ENCODE measurements around the gene FHIP2A.

Gene FHIP2A

DNA sequence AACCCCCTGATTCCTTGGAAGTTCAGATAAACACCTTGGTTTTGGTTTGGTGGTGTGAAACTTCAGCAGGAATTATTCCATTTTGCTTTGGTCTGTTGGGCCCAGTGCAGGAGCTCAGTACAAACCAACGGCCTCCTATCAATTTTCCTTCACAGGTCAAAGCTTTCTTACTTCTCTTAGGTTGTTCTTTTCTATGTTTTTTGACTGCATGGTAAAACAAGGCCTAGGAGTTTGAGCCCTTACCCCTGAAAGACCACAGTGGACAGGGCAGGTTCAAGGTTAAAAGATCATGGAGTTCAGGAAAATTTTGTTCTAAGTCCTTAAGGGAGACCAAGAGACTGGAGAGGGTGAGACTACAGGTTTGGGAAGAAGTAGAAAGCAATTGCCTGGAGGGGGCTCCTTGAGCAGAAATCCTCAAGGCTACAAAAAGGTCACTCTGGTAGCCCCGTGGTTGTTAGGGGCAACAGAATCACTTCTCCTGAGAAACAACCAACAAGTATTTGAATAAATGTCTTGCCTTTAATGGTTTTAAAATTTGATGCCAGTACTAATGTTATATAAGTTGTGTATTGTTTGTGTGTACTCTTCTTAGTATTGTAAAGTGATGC lies 40.9 kb upstream of the FHIP2A start:
- TF ChIP-seq, protein P1, sequence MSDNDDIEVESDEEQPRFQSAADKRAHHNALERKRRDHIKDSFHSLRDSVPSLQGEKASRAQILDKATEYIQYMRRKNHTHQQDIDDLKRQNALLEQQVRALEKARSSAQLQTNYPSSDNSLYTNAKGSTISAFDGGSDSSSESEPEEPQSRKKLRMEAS (IDR thresholded peaks at IDR 0.05): no peak
- TF ChIP-seq, protein P2, sequence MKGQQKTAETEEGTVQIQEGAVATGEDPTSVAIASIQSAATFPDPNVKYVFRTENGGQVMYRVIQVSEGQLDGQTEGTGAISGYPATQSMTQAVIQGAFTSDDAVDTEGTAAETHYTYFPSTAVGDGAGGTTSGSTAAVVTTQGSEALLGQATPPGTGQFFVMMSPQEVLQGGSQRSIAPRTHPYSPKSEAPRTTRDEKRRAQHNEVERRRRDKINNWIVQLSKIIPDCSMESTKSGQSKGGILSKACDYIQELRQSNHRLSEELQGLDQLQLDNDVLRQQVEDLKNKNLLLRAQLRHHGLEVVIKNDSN (IDR thresholded peaks at IDR 0.05): no peak
- no peak for TF ChIP-seq ZBTB7A (IDR thresholded peaks at IDR 0.05; ENCODE audit: low read depth)
- TF ChIP-seq YY1 (IDR thresholded peaks at IDR 0.05; ENCODE audit: low read depth): no peak
- no peak for TF ChIP-seq TEAD4 (IDR thresholded peaks at IDR 0.05)
- no peak for TF ChIP-seq TAF1 (IDR thresholded peaks at IDR 0.05; ENCODE audit: low read depth)
- no peak for TF ChIP-seq RAD21 (IDR thresholded peaks at IDR 0.05; ENCODE audit: low read depth)
- TF ChIP-seq NFIC (IDR thresholded peaks at IDR 0.05): no peak
- no peak for TF ChIP-seq CEBPB (IDR thresholded peaks at IDR 0.05)
- TF ChIP-seq FOXM1 (IDR thresholded peaks at IDR 0.05; ENCODE audit: borderline replicate concordance, low read depth): no peak
- TF ChIP-seq, protein P3, sequence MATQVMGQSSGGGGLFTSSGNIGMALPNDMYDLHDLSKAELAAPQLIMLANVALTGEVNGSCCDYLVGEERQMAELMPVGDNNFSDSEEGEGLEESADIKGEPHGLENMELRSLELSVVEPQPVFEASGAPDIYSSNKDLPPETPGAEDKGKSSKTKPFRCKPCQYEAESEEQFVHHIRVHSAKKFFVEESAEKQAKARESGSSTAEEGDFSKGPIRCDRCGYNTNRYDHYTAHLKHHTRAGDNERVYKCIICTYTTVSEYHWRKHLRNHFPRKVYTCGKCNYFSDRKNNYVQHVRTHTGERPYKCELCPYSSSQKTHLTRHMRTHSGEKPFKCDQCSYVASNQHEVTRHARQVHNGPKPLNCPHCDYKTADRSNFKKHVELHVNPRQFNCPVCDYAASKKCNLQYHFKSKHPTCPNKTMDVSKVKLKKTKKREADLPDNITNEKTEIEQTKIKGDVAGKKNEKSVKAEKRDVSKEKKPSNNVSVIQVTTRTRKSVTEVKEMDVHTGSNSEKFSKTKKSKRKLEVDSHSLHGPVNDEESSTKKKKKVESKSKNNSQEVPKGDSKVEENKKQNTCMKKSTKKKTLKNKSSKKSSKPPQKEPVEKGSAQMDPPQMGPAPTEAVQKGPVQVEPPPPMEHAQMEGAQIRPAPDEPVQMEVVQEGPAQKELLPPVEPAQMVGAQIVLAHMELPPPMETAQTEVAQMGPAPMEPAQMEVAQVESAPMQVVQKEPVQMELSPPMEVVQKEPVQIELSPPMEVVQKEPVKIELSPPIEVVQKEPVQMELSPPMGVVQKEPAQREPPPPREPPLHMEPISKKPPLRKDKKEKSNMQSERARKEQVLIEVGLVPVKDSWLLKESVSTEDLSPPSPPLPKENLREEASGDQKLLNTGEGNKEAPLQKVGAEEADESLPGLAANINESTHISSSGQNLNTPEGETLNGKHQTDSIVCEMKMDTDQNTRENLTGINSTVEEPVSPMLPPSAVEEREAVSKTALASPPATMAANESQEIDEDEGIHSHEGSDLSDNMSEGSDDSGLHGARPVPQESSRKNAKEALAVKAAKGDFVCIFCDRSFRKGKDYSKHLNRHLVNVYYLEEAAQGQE (IDR thresholded peaks at IDR 0.05; ENCODE audit: low read depth): no peak
- TF ChIP-seq CREB1 (IDR thresholded peaks at IDR 0.05; ENCODE audit: low read depth): no peak
- no peak for TF ChIP-seq EP300 (IDR thresholded peaks at IDR 0.05; ENCODE audit: borderline replicate concordance)
- no peak for TF ChIP-seq EGR1 (IDR thresholded peaks at IDR 0.05)
- no peak for TF ChIP-seq TCF12 (IDR thresholded peaks at IDR 0.05; ENCODE audit: low read depth)

DNA sequence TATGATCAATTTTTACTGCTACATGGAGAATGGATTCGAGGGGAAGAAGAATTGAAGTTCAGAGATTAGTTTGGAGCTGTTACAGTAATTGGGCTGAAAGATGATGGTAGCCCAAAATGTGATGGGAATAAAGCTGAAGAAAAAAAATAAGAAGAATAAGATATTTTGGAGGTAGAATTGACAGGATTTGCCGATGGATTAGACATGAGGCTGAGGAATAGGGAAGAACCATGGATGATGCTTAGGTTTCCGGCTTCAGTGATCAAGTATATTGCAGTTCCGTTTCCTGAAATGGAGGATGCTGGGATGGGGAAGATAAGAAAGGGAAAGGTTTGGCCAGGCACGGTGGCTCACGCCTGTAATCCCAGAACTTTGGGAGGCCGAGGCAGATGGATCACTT lies 38.9 kb upstream of the FHIP2A start:
- no peak for TF ChIP-seq ZBTB7A (IDR thresholded peaks at IDR 0.05; ENCODE audit: low read depth)
- no peak for TF ChIP-seq EGR1 (IDR thresholded peaks at IDR 0.05)
- no peak for TF ChIP-seq NFIC (IDR thresholded peaks at IDR 0.05)
- no peak for TF ChIP-seq RAD21 (IDR thresholded peaks at IDR 0.05; ENCODE audit: low read depth)
- TF ChIP-seq, protein P3 (IDR thresholded peaks at IDR 0.05; ENCODE audit: low read depth): no peak
- TF ChIP-seq EP300 (IDR thresholded peaks at IDR 0.05; ENCODE audit: borderline replicate concordance): no peak
- TF ChIP-seq, protein P1 (IDR thresholded peaks at IDR 0.05): no peak
- TF ChIP-seq YY1 (IDR thresholded peaks at IDR 0.05; ENCODE audit: low read depth): no peak
- TF ChIP-seq, protein P2 (IDR thresholded peaks at IDR 0.05): no peak
- no peak for TF ChIP-seq TEAD4 (IDR thresholded peaks at IDR 0.05)
- no peak for TF ChIP-seq TCF12 (IDR thresholded peaks at IDR 0.05; ENCODE audit: low read depth)
- no peak for TF ChIP-seq TAF1 (IDR thresholded peaks at IDR 0.05; ENCODE audit: low read depth)
- TF ChIP-seq FOXM1 (IDR thresholded peaks at IDR 0.05; ENCODE audit: borderline replicate concordance, low read depth): no peak
- TF ChIP-seq CREB1 (IDR thresholded peaks at IDR 0.05; ENCODE audit: low read depth): no peak
- TF ChIP-seq CEBPB (IDR thresholded peaks at IDR 0.05): no peak

DNA sequence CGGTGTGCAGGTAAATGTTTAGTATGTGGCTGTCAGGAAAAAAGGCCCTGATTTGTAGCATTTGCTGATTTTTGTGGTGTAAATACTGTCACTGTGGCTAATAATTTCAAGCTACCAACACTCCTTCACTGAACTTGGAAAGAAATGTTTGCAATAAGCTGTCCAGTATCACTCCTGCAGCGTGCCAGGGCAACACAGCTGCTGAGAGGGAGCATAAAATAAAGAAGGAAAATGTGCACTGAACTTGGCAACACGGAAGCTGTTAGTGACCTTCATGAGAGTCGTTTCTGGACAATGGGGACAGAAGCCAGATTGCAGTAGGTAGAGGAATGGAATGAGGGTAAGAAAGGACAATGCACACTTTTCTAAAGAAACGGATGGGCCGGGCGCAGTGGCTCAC lies 37.9 kb upstream of the FHIP2A start:
- TF ChIP-seq TEAD4 (IDR thresholded peaks at IDR 0.05) (no peak), YY1 (IDR thresholded peaks at IDR 0.05; ENCODE audit: low read depth) (no peak), RAD21 (IDR thresholded peaks at IDR 0.05; ENCODE audit: low read depth) (no peak), EP300 (IDR thresholded peaks at IDR 0.05; ENCODE audit: borderline replicate concordance) (no peak), NFIC (IDR thresholded peaks at IDR 0.05) (no peak), EGR1 (IDR thresholded peaks at IDR 0.05) (no peak), TCF12 (IDR thresholded peaks at IDR 0.05; ENCODE audit: low read depth) (no peak), ZBTB7A (IDR thresholded peaks at IDR 0.05; ENCODE audit: low read depth) (no peak), TAF1 (IDR thresholded peaks at IDR 0.05; ENCODE audit: low read depth) (no peak), FOXM1 (IDR thresholded peaks at IDR 0.05; ENCODE audit: borderline replicate concordance, low read depth) (no peak), CEBPB (IDR thresholded peaks at IDR 0.05) (no peak), CREB1 (IDR thresholded peaks at IDR 0.05; ENCODE audit: low read depth) (no peak)
- TF ChIP-seq, protein P1 (IDR thresholded peaks at IDR 0.05): no peak
- TF ChIP-seq, protein P3 (IDR thresholded peaks at IDR 0.05; ENCODE audit: low read depth): no peak
- TF ChIP-seq, protein P2 (IDR thresholded peaks at IDR 0.05): no peak

Data from Ishikawa (cell line).